Nucleus accumbens (tissue), 56 donors: ENCODE results near the gene SNX32.

Experiments
- DNase-seq, 56 donors: peaks; one replicate each; lab custom pipeline; 2025; lab: John Stamatoyannopoulos, UW

SNX32 gene

GRCh38 chr11:65796726-65797601 is 36.8 kb upstream of the SNX32 start:
- no peak for DNase-seq

GRCh38 chr11:65797711-65798110 is 36.1 kb upstream of the SNX32 start:
- DNase-seq = no peak

DNA sequence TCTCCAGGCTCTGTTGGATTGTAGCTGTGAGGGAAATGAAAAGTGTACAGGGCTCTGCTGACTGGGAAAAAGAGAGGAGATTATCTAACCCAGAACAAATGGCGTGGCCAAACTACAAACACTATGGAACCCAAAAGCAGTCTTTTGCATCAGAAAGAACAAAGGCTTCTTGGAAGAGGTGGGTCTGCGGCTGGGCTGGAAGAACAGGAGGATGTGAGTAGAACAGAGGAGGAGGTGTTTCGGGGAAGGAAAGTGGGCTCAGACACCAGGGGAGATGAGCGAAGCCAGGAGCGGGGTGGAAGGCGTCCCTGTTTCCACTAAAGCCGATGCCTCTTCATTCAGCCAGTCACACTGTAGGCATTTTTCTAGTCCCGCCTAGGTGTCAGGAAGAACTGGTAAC is 34.9 kb upstream of the SNX32 start:
- DNase-seq = no peak

GRCh38 chr11:65801153-65801987 is 32.4 kb upstream of the SNX32 start:
- DNase-seq = no peak

DNA sequence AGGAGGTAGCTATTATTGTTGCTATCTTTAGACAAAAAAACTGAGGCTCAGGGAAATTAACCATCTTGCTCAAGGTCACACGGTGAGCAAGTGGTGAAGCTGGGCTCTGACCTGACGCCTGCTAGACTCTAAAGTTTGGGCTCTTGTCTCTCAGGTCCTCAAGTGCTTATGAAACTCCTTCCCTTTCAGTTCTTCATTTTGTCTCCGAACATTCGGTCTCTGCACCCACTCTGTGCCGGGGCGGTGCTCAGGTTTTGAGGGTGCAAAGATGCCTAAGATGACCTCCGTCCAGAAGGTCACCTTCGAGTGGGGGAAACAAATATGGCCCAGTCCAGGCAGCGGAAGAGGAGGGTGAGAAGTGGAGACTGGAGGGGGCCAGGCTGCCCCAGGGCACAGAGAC is 30.9 kb upstream of the SNX32 start:
- no peak for DNase-seq

DNA sequence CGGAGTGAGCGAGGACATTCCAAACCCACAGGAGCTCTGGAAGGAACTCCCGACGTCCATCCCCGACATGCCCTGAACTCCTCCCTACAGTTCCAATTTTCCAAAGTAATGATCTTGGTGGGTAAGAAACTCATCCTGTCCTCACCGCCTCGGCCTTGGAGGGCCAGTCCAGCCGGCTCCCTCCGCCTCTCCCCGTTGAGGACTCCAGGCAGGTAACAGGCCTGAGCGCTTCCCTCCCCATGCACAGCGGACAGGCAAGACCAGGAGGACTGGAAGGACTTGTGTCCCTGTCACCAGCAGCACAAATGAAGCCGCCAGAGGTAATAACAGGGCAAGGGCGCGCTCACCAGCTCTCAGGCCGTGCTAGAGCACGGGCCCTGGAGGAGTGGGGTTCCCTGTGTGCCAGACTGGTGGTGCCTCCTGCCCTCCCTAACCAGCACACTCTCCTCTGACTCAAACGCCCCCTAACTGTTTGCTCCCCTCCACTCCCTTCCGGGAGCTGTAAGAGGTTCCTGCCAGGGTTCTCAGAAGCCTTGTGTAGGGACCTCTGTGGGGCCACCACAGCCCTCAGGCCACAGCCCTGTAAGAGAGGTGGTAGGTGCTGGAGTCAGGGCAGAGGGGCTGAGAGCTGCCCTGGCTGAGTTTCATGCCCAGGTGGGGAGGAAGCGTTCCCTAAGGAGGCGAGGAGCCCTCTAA is 29.8 kb upstream of the SNX32 start:
- DNase-seq = no peak

- no peak for DNase-seq
Measured at GRCh38 chr11:65806979-65807378, 26.8 kb upstream of the SNX32 start.

- no peak for DNase-seq
Measured at GRCh38 chr11:65808744-65809341, 24.9 kb upstream of the SNX32 start.

DNA sequence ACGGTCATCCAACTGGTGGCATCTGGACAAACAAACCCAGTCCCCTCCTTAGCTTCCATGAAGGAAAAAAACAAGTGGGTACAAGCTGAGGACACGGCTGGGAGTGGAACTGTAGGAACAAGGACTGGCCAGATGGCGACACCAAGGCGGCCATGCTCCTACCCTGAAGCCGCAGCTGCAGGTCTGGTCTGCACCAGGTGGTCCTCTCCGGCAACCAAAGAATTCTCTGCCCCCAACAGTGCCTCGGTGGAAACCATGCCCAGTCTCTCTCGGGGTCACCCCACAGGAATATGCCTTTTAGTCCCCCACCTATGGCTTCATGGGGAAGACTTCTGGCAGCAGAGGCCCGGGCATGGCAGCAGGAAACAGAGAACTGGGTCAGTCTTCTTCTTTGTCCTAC is 24.3 kb upstream of the SNX32 start:
- no peak for DNase-seq

DNA sequence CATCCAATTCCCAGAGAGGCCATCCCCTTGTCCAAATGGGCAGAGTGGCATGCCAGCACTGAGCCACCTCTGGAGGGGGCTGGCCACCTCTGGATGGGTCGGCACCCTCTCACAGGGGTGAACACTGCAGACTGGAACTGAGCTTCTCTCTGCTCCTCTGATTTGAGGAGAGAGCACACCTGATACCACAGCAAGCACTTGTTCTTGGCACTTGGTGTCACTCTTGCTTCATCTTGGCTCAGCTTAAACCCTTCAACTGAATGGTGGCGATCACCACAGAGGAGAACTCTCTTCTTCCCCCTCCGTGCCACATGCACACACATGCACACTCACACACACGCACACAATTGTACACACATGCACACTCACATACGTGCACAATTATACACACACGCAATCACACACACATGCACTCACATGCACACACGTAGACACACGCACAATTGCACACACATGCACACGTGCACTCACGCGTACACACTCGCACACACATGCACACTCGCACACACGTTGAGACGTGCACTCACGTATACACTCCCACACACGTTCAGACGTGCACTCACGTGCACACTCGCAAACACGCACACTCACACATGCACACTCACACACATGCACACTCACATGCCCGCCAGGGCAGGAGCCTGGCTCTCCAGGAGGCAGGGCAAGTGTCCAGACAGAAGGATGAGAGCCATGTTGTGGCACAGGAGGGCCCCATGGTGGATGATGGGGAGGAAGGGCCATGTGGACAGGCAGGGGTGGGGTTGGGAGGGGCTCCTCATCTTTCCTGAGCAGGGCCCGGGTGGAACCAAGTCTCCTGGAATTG is 23.5 kb upstream of the SNX32 start:
- DNase-seq = no peak

DNA sequence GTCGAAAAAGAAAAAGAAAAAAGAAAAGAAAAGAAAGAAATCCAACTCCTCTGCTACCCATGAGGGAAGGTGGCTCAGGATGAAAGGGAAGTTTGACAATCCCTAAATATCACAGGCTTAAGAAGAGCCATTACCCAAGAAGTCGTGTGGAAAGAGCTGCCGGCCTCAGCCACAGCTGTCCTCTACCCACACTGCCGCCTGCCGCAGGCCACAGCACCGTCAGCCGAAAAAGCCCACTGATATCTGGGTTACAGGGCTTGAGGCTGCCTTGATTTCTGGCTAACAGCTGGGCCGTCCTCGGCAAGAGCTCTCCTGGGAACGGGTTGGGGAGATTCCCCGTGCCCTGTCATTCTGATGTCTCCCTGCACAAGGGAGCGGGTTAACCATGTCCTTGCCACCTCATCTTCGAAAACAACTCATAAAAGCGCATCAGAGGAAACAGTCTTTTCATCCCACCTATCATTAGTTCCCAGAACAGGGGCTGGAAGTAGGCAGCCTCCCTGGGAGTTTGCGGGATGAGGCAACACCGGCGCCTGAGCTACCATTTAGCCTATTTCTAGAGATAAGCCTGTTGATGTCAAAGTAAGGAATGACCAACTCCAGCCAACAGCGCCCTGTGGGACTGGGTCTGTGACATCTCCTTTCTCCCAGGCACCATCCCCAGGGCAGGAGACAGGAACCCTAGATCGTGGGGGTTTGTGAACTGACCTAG is 21.8 kb upstream of the SNX32 start:
- no peak for DNase-seq

DNA sequence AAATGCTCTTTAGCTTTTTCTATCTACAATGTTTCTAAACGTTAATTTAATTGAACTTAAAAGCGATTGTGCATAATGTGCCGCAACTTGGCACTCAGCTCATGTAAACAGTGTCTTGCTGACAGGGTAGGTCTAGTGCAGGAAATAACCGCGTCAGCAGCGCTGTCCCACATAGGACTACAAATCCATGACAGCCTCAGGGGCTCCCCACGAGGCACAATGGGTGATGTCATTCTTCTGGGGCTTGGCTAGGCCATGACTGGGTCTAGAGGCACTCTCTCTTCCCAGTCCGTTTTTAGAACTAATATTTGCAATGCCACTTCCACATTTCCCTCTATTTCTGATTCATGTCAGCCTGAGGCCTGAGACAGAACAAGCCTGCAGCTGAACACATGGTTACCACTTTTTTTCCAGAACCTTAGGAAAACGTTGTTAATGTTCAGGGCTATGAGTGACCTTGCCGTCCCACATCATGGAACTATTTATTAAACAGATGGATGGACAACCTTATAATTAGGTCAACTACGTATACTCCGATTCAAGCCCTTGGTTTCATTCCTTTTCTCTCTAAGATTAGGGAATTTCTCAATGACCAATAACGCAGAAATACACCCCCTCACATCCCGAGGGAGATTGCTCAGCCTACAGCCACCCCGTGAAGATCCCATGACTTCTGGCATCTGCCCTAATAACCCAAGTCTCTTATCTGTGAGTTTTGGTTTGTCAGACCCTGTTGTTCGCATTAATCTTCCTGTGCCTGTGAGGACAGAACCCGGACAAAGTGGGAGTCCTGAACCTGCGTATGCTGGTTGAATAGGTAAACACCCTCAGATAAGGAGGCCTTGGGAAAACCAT is 19.4 kb upstream of the SNX32 start:
- DNase-seq = peak in 6 of 56 donors; percentile 5 to 28 (median 16)

DNA sequence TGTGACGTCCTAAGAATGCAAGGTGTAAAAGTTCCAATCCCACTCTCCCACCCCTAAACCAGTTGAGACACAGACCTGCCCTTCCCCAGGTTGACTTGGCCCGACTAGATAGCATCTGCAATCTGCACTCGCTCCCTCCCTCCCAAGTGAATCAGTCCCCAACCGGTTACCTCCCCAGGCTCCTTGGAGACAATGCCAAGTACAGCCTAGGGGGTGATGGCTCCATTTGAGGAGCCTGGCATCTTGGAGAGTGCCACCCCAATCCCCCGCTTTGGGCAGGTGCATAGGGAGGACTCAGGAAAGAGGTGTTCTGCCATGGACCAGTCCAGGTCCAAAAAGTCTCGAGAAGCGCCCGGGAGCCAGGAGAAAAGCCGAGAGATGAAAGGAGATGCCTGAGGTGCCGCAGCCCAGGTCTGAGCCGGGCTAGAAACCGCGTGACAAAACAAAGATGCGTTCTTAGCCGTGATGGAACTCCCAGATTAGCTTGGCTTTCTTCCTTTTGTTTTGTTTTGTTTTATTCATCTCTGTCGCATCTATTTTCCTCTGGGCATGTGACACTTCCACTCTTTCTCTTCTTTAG is 18.7 kb upstream of the SNX32 start:
- DNase-seq = no peak

GRCh38 chr11:65816696-65817095 is 17.1 kb upstream of the SNX32 start:
- no peak for DNase-seq

GRCh38 chr11:65817312-65817834 is 16.4 kb upstream of the SNX32 start:
- DNase-seq = no peak

- peak in 55 of 56 donors; percentile 27 to 97 (median 85) for DNase-seq
Measured at GRCh38 chr11:65817835-65818680, 15.7 kb upstream of the SNX32 start.

- no peak for DNase-seq
Measured at GRCh38 chr11:65821107-65821506, 12.7 kb upstream of the SNX32 start.
